ENCODE results near the gene ZBTB45.

GRCh38 chr19:58482372-58482771 lies 37.2 kb downstream of the ZBTB45 start:
- TF ChIP-seq CTCF (IDR thresholded peaks at IDR 0.05; ENCODE audit: poor library complexity) (no peak), EZH2 (IDR thresholded peaks at IDR 0.05; ENCODE audit: borderline replicate concordance) (no peak)

Measured in hepatocyte (in vitro differentiated cells).